ENCODE results near the gene TNFSF11. TPM values are rescaled to one million over a fixed set of nuclear protein-coding genes. Genes with fewer than 3 reads are reported as not detected.

TNFSF11 gene
- total RNA-seq, 1 donor from 2014 or later, result not detected

GRCh38 chr13:42532561-42533335 lies 41.2 kb upstream of the TNFSF11 start:
- DNase-seq (ENCODE audit: extremely low spot score in 2 of 2), result no peak
- TF ChIP-seq POLR2A (IDR thresholded peaks at IDR 0.05), result no peak
- TF ChIP-seq POLR2AphosphoS5 (IDR thresholded peaks at IDR 0.05; ENCODE audit: insufficient read depth in 1 of 2, low read depth in 1 of 2), result no peak
- TF ChIP-seq CTCF (IDR thresholded peaks at IDR 0.05), result no peak
- no peak overlapping the region for H3K4me3 ChIP-seq
- H3K27ac ChIP-seq, result no peak overlapping the region
- H3K27me3 ChIP-seq, result no peaks in the 10 kb centered on the region
- H3K4me1 ChIP-seq, result no peaks in the 10 kb centered on the region
- no peaks in the 10 kb centered on the region for H3K36me3 ChIP-seq
- H3K9me3 ChIP-seq, result no peaks in the 10 kb centered on the region
- intact Hi-C loops (cut with DNase I), result no loop called here

- TF ChIP-seq POLR2A (IDR thresholded peaks at IDR 0.05) (no peak), POLR2AphosphoS5 (IDR thresholded peaks at IDR 0.05; ENCODE audit: insufficient read depth in 1 of 2, low read depth in 1 of 2) (no peak), CTCF (IDR thresholded peaks at IDR 0.05) (no peak)
- DNase-seq (ENCODE audit: extremely low spot score in 2 of 2), result no peak
- intact Hi-C loops (cut with DNase I), result no loop called here
- Histone ChIP-seq H3K27me3 (no peaks in the 10 kb centered on the region), H3K36me3 (no peaks in the 10 kb centered on the region), H3K9me3 (no peaks in the 10 kb centered on the region), H3K4me3 (no peak overlapping the region), H3K4me1 (no peaks in the 10 kb centered on the region), H3K27ac (no peak overlapping the region)
Observed at GRCh38 chr13:42533336-42533591, 40.7 kb upstream of the TNFSF11 start.

GRCh38 chr13:42534785-42535184 lies 39.2 kb upstream of the TNFSF11 start:
- intact Hi-C loops (cut with DNase I), result no loop called here
- TF ChIP-seq POLR2AphosphoS5 (IDR thresholded peaks at IDR 0.05; ENCODE audit: insufficient read depth in 1 of 2, low read depth in 1 of 2), result no peak
- no peak for TF ChIP-seq POLR2A (IDR thresholded peaks at IDR 0.05)
- no peak for TF ChIP-seq CTCF (IDR thresholded peaks at IDR 0.05)
- DNase-seq (ENCODE audit: extremely low spot score in 2 of 2), result no peak
- H3K9me3 ChIP-seq, result no peaks in the 10 kb centered on the region
- H3K27ac ChIP-seq, result no peak overlapping the region
- H3K4me3 ChIP-seq, result no peak overlapping the region
- no peaks in the 10 kb centered on the region for H3K4me1 ChIP-seq
- H3K27me3 ChIP-seq, result no peaks in the 10 kb centered on the region
- H3K36me3 ChIP-seq, result no peaks in the 10 kb centered on the region

GRCh38 chr13:42538996-42539395 lies 35.0 kb upstream of the TNFSF11 start:
- Histone ChIP-seq H3K36me3 (no peaks in the 10 kb centered on the region), H3K4me1 (no peaks in the 10 kb centered on the region), H3K27me3 (no peaks in the 10 kb centered on the region), H3K4me3 (no peak overlapping the region), H3K9me3 (no peaks in the 10 kb centered on the region), H3K27ac (no peak overlapping the region)
- intact Hi-C loops (cut with DNase I), result no loop called here
- no peak for TF ChIP-seq POLR2A (IDR thresholded peaks at IDR 0.05)
- TF ChIP-seq POLR2AphosphoS5 (IDR thresholded peaks at IDR 0.05; ENCODE audit: insufficient read depth in 1 of 2, low read depth in 1 of 2), result no peak
- no peak for TF ChIP-seq CTCF (IDR thresholded peaks at IDR 0.05)
- no peak for DNase-seq (ENCODE audit: extremely low spot score in 2 of 2)

GRCh38 chr13:42539670-42540069 lies 34.3 kb upstream of the TNFSF11 start:
- Histone ChIP-seq H3K27me3 (no peaks in the 10 kb centered on the region), H3K9me3 (no peaks in the 10 kb centered on the region), H3K4me1 (no peaks in the 10 kb centered on the region), H3K27ac (no peak overlapping the region), H3K4me3 (no peak overlapping the region), H3K36me3 (no peaks in the 10 kb centered on the region)
- TF ChIP-seq POLR2AphosphoS5 (IDR thresholded peaks at IDR 0.05; ENCODE audit: insufficient read depth in 1 of 2, low read depth in 1 of 2), result no peak
- TF ChIP-seq POLR2A (IDR thresholded peaks at IDR 0.05), result no peak
- no peak for TF ChIP-seq CTCF (IDR thresholded peaks at IDR 0.05)
- intact Hi-C loops (cut with DNase I), result no loop called here
- DNase-seq (ENCODE audit: extremely low spot score in 2 of 2), result no peak
